ENCODE results near the gene ACVR1B. TPM values are rescaled to one million over a fixed set of nuclear protein-coding genes. Genes with fewer than 3 reads are reported as not detected.

Gene ACVR1B
- total and polyA plus RNA-seq, 9 of the 15 experiments (the other 6 are each of a cell fraction or from before 2014, with no cell fraction given) = 0.97 to 15.1 (median 6.8) TPM

DNA sequence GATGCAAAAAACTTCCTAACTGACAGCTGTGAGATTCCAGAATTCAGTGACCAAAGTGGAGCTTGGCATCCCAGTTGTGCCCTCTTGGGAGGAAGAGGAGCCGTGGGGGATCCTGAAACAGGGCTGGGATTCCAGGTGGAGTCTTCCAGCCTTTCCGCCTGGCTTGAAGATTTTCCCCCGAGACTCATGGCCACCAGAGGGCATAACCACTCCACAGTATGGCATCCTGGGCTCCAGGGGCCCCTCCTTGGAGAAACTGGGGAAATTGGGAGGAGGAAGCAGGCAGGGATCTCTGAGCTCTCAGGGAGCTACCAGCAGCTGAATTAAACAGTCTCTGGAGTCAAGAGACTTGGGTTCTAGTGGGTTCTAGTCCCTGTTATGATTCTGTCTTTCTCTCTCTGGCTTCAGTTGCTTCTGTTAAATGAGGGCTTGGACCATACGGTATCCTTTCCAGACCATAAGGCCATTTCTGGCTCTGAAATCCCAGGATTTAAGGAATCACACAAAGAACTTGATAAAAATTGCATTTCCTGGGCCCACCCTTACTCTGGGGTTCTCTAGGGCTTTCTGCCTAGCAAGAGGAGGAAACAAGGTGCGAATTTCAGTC, 52.6 kb downstream of the ACVR1B start (continued):
- TF ChIP-seq, protein P1, sequence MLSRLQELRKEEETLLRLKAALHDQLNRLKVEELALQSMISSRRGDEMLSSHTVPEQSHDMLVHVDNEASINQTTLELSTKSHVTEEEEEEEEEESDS (CRISPR knock-in tag; IDR thresholded peaks at IDR 0.05) = no peak
- TF ChIP-seq SIN3B (IDR thresholded peaks at IDR 0.05; ENCODE audit: low read depth) (no peak), TCFL5 (CRISPR knock-in tag; conservative IDR thresholded peaks at IDR 0.05) (no peak), MYBL2 (IDR thresholded peaks at IDR 0.05; ENCODE audit: low read depth) (no peak), MYBL2 (CRISPR knock-in tag; IDR thresholded peaks at IDR 0.05; ENCODE audit: borderline replicate concordance) (no peak), ZNF668 (CRISPR knock-in tag; IDR thresholded peaks at IDR 0.05) (no peak), ARID1B (IDR thresholded peaks at IDR 0.05) (no peak), ZNF707 (CRISPR knock-in tag; conservative IDR thresholded peaks at IDR 0.05) (no peak), NCOA1 (IDR thresholded peaks at IDR 0.05; ENCODE audit: low read depth) (no peak), ZFP1 (CRISPR knock-in tag; IDR thresholded peaks at IDR 0.05) (no peak), MTA1 (IDR thresholded peaks at IDR 0.05; ENCODE audit: borderline replicate concordance) (no peak), ZNF507 (tag; conservative IDR thresholded peaks at IDR 0.05) (no peak), SMC3 (conservative IDR thresholded peaks at IDR 0.05; ENCODE audit: insufficient read depth, low read depth, low read length) (peak; percentile 85), ZFPM2 (CRISPR knock-in tag; IDR thresholded peaks at IDR 0.05) (no peak), ARID2 (IDR thresholded peaks at IDR 0.05) (peak; percentile 74; the same call in 1 of the 2 replicates), SAFB (IDR thresholded peaks at IDR 0.05; ENCODE audit: borderline replicate concordance, low read depth, low read length) (no peak)
- TF ChIP-seq, protein P2, sequence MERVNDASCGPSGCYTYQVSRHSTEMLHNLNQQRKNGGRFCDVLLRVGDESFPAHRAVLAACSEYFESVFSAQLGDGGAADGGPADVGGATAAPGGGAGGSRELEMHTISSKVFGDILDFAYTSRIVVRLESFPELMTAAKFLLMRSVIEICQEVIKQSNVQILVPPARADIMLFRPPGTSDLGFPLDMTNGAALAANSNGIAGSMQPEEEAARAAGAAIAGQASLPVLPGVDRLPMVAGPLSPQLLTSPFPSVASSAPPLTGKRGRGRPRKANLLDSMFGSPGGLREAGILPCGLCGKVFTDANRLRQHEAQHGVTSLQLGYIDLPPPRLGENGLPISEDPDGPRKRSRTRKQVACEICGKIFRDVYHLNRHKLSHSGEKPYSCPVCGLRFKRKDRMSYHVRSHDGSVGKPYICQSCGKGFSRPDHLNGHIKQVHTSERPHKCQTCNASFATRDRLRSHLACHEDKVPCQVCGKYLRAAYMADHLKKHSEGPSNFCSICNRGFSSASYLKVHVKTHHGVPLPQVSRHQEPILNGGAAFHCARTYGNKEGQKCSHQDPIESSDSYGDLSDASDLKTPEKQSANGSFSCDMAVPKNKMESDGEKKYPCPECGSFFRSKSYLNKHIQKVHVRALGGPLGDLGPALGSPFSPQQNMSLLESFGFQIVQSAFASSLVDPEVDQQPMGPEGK (CRISPR knock-in tag; IDR thresholded peaks at IDR 0.05; ENCODE audit: borderline replicate concordance) = no peak
- TF ChIP-seq, protein P3, sequence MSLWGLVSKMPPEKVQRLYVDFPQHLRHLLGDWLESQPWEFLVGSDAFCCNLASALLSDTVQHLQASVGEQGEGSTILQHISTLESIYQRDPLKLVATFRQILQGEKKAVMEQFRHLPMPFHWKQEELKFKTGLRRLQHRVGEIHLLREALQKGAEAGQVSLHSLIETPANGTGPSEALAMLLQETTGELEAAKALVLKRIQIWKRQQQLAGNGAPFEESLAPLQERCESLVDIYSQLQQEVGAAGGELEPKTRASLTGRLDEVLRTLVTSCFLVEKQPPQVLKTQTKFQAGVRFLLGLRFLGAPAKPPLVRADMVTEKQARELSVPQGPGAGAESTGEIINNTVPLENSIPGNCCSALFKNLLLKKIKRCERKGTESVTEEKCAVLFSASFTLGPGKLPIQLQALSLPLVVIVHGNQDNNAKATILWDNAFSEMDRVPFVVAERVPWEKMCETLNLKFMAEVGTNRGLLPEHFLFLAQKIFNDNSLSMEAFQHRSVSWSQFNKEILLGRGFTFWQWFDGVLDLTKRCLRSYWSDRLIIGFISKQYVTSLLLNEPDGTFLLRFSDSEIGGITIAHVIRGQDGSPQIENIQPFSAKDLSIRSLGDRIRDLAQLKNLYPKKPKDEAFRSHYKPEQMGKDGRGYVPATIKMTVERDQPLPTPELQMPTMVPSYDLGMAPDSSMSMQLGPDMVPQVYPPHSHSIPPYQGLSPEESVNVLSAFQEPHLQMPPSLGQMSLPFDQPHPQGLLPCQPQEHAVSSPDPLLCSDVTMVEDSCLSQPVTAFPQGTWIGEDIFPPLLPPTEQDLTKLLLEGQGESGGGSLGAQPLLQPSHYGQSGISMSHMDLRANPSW (CRISPR knock-in tag; IDR thresholded peaks at IDR 0.05) = no peak
- TF ChIP-seq, protein P4, sequence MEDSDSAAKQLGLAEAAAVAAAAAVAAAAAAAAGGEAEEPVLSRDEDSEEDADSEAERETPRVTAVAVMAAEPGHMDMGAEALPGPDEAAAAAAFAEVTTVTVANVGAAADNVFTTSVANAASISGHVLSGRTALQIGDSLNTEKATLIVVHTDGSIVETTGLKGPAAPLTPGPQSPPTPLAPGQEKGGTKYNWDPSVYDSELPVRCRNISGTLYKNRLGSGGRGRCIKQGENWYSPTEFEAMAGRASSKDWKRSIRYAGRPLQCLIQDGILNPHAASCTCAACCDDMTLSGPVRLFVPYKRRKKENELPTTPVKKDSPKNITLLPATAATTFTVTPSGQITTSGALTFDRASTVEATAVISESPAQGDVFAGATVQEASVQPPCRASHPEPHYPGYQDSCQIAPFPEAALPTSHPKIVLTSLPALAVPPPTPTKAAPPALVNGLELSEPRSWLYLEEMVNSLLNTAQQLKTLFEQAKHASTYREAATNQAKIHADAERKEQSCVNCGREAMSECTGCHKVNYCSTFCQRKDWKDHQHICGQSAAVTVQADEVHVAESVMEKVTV (CRISPR knock-in tag; IDR thresholded peaks at IDR 0.05) = peak; percentile 89
- TF ChIP-seq, protein P5, sequence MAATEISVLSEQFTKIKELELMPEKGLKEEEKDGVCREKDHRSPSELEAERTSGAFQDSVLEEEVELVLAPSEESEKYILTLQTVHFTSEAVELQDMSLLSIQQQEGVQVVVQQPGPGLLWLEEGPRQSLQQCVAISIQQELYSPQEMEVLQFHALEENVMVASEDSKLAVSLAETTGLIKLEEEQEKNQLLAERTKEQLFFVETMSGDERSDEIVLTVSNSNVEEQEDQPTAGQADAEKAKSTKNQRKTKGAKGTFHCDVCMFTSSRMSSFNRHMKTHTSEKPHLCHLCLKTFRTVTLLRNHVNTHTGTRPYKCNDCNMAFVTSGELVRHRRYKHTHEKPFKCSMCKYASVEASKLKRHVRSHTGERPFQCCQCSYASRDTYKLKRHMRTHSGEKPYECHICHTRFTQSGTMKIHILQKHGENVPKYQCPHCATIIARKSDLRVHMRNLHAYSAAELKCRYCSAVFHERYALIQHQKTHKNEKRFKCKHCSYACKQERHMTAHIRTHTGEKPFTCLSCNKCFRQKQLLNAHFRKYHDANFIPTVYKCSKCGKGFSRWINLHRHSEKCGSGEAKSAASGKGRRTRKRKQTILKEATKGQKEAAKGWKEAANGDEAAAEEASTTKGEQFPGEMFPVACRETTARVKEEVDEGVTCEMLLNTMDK (IDR thresholded peaks at IDR 0.05; ENCODE audit: borderline replicate concordance, insufficient read depth, low read depth, low read length, poor library complexity, severe bottlenecking) = no peak
